Suprapubic skin (tissue), 4 donors: ENCODE results near the gene FRMD4B.

ENCODE experiments used
- CTCF ChIP-seq, 2 donors: fragments of 200-600 bp in 1 of 2; fragments of 450-650 bp in 1 of 2; sonication (generic) in 1 of 2; IDR thresholded peaks; one replicate each; pipeline ENCODE4 v1.5.1; 2016 to 2019; ENCODE audit warnings: antibody characterized with exemption in 2 of 2, mild to moderate bottlenecking in 1 of 2, moderate library complexity in 1 of 2
- POLR2A ChIP-seq, 2 donors: fragments of 450-650 bp; IDR thresholded peaks; one replicate each; pipeline ENCODE4 v1.6.1; 2017; ENCODE audit warnings: antibody characterized with exemption in 2 of 2, mild to moderate bottlenecking in 2 of 2, moderate library complexity in 2 of 2
- POLR2AphosphoS5 ChIP-seq, 3 donors: sonication (generic); formaldehyde crosslinking; IDR thresholded peaks; one replicate each; pipeline ENCODE4 v1.6.1; 2017; ENCODE audit warnings: antibody characterized with exemption in 3 of 3

GRCh38 chr3:69389520-69390248 lies 3.8 kb upstream of the FRMD4B start:
- TF ChIP-seq POLR2A (IDR thresholded peaks at IDR 0.05) (no peak), CTCF (IDR thresholded peaks at IDR 0.05) (no peak), POLR2AphosphoS5 (IDR thresholded peaks at IDR 0.05) (no peak)
